ENCODE results near the gene AKR1C8.

DNA sequence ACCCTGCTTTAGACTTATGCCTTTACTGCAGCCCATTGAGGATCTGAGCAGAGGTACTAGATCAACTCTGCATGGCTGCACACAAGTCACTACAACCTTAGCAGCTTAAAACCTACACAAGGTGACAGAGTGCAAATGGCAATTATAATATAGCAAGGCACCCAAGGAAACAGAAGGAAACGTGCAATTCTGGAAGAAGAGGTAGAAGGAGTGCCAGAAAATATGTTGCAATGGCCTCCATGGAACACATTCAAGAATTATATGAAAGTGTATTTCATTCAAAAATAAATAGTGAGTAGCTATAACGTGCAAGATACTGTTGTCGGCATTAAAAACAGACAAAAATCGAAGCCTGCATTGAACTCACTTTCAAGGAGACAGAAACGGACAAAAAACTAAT lies 2.9 kb upstream of the AKR1C8 start:
- TF ChIP-seq, protein P1, sequence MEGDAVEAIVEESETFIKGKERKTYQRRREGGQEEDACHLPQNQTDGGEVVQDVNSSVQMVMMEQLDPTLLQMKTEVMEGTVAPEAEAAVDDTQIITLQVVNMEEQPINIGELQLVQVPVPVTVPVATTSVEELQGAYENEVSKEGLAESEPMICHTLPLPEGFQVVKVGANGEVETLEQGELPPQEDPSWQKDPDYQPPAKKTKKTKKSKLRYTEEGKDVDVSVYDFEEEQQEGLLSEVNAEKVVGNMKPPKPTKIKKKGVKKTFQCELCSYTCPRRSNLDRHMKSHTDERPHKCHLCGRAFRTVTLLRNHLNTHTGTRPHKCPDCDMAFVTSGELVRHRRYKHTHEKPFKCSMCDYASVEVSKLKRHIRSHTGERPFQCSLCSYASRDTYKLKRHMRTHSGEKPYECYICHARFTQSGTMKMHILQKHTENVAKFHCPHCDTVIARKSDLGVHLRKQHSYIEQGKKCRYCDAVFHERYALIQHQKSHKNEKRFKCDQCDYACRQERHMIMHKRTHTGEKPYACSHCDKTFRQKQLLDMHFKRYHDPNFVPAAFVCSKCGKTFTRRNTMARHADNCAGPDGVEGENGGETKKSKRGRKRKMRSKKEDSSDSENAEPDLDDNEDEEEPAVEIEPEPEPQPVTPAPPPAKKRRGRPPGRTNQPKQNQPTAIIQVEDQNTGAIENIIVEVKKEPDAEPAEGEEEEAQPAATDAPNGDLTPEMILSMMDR (IDR thresholded peaks at IDR 0.05; ENCODE audit: insufficient read depth, low read length): no peak
- TF ChIP-seq REST (IDR thresholded peaks at IDR 0.05; ENCODE audit: insufficient replicate concordance, low read depth): no peak

Measured in HL-60 (cell line).